Globus pallidus (tissue), 1 donor: ENCODE measurements around the gene SRRM3.
"Not testable (repeated sequence)": the region's sequence is repeated elsewhere in the genome, so short reads cannot be mapped to it uniquely, and the experiment has no call there.

Experiments
- DNase-seq: peaks from one replicate; pipeline ENCODE4 v3.0.0-alpha.2; 2015; ENCODE audit warnings: low spot score

Gene SRRM3

GRCh38 chr7:76291351-76292212 lies 89.9 kb downstream of the SRRM3 start:
- peak; percentile 87 for DNase-seq

GRCh38 chr7:76292213-76292573 lies 90.5 kb downstream of the SRRM3 start:
- DNase-seq, result no peak

GRCh38 chr7:76292911-76293310 lies 91.2 kb downstream of the SRRM3 start:
- DNase-seq, result not testable (repeated sequence)

GRCh38 chr7:76293407-76293901 lies 91.8 kb downstream of the SRRM3 start:
- no peak for DNase-seq

GRCh38 chr7:76294344-76295024 lies 92.8 kb downstream of the SRRM3 start:
- peak; percentile 96 for DNase-seq

GRCh38 chr7:76296743-76297740 lies 95.3 kb downstream of the SRRM3 start:
- no peak for DNase-seq

GRCh38 chr7:76300166-76300731 lies 98.6 kb downstream of the SRRM3 start:
- no peak for DNase-seq

GRCh38 chr7:76301000-76301399 lies 99.3 kb downstream of the SRRM3 start:
- no peak for DNase-seq

- DNase-seq, result peak; percentile 81
Observed at GRCh38 chr7:76302347-76303201, 100.9 kb downstream of the SRRM3 start, which contains the start of gene HSPB1. HSPB1 (plus strand) TSS chr7:76302673; CDS start chr7:76302713, 40 bp downstream.

- DNase-seq, result peak; percentile 69
Observed at GRCh38 chr7:76303202-76304147, 101.8 kb downstream of the SRRM3 start.

GRCh38 chr7:76304888-76305375 lies 103.2 kb downstream of the SRRM3 start:
- peak; percentile 82 for DNase-seq

GRCh38 chr7:76308874-76309273 lies 107.2 kb downstream of the SRRM3 start:
- DNase-seq, result not testable (repeated sequence)

GRCh38 chr7:76309341-76310101 lies 107.8 kb downstream of the SRRM3 start:
- DNase-seq, result not testable (repeated sequence)

GRCh38 chr7:76310102-76310957 lies 108.6 kb downstream of the SRRM3 start:
- DNase-seq, result peak; percentile 68

- DNase-seq, result not testable (repeated sequence)
Observed at GRCh38 chr7:76311838-76312237, 110.1 kb downstream of the SRRM3 start.

GRCh38 chr7:76314042-76314721 lies 112.5 kb downstream of the SRRM3 start:
- peak; percentile 95 for DNase-seq

GRCh38 chr7:76314740-76315139 lies 113.0 kb downstream of the SRRM3 start:
- not testable (repeated sequence) for DNase-seq
